Fibroblast of peridontal ligament (primary cell): ENCODE results near the gene PLCL1.
A peak's percentile ranks its signal among the peaks of the same experiment; 100 is the strongest.

Source experiments
- DNase-seq: peaks from one replicate; pipeline ENCODE4 v3.0.0-alpha.2; 2010; ENCODE audit errors: extremely low read depth

Gene PLCL1

DNA sequence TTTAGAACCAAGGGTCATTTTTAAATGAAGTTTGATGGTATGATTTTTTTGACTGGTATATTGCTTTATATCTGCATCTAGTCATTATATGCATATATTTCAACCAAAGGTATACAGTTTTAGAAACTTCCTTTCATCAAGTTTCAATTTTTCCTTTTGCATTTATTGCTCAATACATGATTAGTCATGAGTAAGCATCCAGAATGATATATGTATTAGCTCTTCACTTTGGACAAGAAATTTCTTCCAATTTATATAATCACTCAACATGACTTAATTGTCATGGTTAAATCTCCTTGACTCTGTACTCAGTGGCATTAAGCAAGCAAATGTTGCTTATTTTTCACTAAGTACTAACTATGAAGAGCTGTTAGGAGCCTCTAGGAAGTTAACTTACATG, 123.6 kb downstream of the PLCL1 start:
- DNase-seq, result no peak

DNA sequence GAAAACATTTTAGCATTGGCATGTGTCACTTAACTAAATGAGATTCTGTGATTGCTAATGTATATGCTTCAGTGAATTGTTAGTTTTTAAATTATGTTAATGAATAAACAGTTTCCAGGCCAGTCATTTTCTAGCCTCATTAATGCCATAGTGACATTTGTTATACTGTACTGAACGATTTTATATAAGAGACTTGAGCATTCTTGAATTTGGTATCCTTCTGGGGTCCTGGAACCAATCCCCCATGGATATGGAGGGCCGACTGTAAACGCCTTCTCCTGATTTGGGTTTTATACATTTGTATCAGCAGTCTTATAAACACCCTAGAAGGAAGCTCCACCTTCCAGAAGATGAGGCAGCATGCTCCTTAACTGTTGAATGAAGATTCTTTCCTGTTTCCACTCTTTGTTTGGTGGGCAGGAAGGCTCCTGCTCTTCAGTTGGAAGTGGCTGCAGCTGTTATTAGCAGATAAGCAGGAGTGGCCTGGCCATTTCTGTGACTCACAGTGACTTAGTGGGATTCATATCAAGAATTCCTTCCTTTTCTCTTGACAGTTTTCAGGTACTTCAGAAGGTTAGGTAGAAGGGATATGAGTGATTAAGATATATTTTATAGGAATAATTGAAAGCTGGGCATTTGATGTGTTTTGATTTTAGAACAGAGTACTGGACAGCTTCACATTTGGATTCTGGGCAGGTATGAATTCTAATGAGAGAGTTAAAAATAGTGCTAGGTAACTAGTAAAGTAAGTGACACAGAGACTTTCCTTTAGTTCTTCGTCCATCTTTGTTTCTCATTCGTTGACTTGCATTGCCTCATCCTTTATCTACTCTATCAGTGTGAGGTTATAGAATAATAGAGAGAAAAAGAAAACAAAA, 124.9 kb downstream of the PLCL1 start:
- no peak for DNase-seq

DNA sequence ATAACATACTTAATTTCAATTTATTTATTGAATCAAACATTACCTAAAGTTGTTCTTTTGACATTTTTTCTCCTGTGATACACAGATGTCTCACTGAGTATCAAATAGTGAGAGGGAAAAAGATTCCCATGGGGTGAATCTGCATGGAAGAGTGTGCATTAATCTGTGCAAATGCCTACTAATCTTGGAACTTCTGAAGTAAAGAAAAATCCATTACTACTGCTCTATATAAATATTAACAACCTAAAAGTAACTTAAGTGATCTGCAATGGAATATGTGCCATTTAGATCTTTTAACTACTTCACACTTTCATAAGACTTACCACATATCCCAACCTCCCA, 125.5 kb downstream of the PLCL1 start:
- DNase-seq, result no peak

DNA sequence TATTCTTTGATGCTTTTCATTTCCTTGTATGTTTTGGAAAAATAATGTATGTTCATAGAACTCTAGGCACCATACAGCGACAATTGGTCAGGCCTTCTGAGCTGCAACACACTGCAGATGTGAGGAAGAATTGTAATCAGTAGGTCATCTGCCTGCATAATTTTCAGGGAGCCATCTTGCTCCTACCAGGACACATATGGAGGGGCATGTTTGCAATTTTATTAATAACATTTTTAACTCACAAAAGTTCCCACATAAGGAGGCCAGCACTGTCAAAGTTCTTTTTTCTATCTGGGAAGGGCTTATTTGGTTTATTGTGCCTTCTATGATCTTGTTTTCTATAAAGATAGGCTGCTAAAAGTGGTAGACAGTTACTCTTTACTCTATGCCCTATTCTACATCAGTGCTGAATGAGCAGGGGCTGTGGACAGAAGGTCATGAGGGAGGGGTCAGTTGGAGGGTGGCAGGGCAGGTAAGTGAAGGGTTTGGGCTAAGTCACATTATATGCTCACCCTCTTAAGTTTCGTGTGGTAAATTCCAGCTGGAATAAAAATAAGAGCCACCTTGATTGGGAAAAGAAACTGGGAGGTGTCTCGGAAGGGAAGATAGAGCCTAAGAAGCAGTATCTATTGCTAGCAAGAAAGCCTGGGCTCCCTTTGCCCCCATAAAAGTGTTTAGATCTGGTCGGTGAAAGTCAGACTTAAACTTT, 126.3 kb downstream of the PLCL1 start:
- DNase-seq, result no peak

DNA sequence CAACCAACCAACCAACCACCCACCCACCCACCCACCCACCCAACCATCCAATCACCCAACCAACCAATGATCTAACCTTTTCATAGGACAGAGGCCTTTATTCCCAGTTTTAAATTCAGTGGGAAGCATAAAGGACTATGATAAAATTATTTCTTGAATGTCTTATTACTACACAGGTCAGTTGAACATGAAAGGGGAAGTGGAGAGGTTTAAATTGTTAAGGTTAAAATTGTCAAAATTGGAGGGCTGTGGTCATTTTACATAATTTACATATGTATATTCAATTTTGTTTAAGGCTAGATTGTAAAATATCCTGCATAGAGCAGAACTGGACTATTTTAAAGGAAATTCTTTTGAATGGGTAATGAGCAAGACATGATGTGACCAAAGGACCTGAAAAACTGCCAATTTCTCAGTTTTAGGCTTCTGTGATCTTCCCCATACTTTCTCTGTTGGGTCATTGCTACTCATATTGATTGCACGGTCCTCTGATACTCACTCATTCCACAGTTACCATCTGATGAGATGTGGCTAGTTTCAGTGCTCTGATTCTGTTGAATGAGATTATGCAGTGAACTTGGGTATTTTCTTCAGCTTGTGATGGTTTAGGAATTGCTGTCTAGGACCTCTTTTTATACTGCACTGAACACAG, 127.4 kb downstream of the PLCL1 start:
- DNase-seq, result peak; percentile 47

DNA sequence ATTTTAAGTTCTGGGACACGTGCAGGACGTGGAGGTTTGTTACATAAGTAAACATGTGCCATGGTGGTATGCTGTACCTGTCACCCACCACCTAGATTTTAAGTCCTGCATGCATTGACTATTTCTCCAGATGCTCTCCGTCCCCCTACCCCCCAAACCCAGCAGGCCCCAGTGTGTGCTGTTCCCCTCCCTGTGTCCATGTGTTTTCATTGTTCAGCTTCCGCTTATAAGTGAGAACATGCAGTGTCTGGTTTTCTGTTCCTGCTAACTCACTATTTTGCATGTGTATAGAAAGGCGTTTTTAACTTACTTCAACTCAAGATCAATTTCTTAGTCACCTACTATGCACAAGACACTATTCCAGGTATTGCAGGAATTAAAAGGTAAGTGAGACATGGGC, 128.0 kb downstream of the PLCL1 start:
- DNase-seq, result no peak

DNA sequence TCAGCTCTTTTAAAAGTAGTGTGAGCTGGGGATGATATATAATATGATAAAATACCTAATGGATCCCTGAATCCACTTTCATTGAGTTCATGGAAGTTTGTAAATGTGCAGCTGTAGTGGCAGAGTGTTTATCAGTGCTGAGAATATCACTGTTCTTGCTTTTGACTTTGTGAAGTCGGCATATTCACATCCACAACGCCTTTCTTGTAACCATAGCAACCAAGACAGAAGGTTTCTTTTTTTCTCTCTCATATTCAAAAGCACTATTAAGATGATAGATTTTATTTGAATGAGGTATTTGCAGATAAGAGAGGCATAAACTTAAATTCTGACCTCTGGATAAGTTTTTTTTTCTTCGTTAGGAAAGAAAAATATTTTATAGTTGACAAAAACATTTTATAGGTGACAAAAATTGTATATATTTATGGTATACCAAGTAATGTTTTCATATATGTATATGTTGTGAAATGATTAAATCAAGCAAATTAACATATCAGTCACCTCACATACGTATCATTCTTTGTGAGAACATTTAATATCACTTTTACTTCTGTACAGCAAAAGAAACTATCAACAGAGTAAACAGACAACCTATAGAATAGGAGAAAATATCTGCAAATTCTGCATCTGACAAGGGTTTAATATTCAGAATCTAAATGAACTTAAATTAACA, 130.0 kb downstream of the PLCL1 start:
- no peak for DNase-seq

DNA sequence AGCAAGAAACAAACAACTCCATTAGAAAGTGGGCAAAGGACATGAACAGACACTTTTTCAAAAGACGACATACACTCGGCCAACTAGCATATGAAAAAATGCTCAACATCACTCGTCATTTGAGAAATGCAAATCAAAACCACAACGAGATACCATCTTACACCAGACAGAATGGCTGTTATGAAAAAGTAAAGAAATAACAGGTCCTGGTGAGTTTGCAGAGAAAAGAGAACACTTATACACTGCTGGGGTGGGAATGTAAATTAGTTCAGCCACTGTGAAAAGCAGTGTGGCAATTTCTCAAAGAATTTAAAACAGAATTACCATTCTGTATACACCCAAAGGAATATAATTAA, 130.5 kb downstream of the PLCL1 start:
- no peak for DNase-seq

DNA sequence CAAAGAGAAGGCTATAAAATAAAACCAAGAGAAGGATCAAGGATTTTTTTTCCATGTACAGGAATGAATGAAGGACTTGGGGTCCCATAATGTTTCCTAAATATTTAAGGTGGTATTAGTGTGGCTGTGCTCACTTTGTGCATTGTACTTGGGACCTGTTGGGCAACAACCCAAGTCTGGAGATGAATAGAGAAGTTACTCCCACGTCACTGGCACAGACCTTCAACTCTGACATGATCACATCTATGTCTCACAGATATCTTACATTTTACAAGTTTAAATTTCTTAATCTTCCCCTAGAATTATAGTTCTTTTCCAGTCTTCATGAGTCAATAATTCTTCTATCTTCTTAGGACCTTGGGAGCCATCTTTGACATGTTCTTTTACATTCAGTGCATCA, 133.4 kb downstream of the PLCL1 start:
- no peak for DNase-seq

DNA sequence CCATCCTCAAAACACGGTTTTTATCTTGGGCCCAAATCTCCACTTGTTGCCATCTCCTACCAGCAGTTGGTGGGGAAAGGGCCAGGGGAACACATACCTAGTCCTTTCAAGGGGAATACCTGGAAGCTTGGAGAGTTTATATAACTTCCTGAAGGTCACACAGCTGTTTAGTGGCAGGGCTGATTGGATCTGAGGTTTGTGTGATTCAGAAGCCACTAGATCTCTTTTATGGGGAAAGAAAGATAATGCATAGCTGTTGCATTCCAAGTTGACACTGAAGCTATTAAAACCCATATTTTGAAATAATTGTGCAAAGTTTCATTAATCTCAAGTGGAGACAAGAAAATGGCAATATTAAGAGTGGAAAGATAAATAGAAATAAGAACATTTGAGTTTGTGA, 134.2 kb downstream of the PLCL1 start:
- no peak for DNase-seq

DNA sequence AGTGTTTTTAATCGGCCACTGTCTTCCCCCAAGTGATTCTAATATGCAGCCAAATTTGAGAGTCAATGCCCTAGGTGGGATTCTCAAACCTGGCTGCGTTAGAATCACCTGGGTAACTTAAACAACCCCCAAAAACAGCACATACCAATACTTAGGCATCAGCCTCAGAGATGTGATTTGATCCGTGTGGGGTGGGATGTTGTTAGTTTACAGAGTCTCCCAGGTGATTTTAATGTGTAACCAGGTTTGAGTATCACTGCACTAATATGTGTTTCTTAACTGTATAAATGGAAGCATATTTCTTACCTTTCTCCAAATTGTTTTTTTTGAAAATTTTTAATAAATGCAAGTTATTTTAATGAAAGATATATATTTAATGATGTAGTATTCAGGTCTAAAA, 135.4 kb downstream of the PLCL1 start:
- DNase-seq, result no peak

DNA sequence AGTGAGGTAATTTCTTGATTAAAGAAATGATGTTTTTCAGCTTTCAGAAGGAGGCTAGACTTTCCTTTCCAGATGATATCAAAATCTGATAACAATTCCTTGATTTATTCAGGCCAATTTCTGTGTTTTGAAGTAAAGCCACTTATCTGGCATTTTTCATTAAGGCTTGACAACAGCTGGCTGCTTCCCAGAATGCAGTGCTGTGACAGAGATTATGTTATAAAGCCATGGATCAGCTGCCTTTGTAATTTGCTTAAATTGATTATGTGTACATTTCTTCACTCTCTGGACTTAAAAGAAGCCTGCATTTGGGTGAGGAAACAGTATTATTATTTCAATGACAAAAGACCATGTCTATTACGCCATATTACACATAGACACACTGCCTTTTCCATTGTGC, 136.0 kb downstream of the PLCL1 start:
- DNase-seq, result no peak

DNA sequence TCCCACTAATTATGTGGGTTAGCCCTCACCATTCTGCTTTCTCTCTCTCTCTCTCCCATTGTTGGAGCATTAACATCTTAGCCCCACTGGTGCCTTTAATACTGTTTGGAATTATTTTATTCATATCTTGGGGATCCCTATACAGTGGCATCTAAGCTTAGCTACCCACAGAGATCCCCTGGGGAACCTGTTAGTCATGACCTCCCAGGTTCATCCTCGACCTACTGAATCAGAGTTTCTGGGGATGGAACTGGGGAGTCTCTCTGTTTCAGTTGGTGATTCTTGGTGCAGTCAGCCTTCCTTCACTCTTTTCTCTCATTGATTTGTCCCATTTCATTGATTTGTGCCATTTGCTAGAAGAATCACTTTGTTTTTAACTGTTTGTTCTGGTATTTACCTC, 137.3 kb downstream of the PLCL1 start:
- no peak for DNase-seq

DNA sequence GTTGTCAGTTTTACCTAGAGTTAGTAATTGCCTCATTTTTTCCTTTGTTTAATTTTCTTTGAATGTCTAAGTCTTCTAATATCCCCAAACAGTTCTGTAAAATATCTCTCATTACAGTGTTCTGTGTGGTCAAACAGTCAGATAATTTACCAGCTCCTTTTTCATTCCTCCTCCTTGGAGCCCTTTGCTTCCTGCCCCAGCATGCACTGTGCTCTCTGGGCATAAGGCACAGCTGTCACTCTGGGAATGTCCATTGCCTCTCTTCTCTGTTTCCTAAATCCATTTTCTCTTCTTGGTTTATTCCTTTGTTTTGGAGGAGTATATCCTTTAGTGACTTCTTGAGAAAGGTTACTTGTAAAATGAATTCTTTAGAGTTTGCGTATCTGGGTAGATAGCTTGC, 139.3 kb downstream of the PLCL1 start:
- no peak for DNase-seq

DNA sequence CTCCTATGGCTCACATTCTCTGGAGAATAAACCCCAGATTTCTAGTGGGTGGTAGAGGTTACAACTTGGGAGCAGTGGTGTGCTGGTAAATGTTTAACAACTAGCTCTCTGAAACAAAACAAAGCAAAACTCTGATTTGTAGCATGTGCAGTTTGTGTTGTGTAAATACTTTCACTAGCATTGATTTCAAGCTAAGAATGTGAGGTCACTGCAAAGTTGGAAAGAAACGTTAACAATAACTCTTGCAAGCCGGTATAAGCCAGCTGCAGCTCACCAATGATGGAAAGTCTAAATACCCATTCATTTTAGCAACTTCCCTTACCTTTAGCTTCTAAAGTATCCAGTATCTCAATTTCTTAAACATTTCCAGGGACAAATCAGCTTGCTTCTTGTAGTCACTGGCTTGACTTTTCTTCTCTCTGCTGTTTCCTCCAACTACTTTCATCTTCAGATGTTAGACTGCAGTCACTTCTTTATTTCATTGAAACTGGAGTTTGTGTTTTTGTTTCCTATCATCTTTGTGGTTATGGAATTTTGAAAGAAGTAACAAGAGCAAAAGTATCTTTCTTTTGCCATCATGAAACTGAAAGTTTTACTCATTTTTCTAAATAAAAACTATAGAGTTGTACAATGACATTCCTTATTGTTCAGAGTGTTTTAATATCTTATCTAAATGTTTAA, 140.2 kb downstream of the PLCL1 start:
- peak; percentile 23 for DNase-seq

DNA sequence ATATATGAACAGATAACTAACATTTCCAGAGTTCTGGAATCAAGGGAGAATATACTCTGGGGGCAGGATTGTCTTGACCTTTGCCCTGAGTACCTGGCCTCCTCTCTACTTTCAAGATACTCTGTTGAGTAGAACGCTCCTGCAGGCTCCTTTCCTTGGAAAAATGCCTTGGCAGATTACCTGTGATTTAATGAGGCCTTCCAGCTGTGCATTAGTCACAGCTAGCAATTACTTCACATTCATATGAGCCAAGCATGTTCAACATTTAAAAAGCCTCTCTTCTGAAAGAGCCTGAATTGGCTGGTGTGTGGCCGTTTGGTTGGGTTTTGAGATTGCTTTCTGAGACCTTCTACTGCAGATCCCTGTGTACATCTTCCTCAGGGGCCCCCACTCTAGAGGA, 142.2 kb downstream of the PLCL1 start:
- DNase-seq, result no peak

DNA sequence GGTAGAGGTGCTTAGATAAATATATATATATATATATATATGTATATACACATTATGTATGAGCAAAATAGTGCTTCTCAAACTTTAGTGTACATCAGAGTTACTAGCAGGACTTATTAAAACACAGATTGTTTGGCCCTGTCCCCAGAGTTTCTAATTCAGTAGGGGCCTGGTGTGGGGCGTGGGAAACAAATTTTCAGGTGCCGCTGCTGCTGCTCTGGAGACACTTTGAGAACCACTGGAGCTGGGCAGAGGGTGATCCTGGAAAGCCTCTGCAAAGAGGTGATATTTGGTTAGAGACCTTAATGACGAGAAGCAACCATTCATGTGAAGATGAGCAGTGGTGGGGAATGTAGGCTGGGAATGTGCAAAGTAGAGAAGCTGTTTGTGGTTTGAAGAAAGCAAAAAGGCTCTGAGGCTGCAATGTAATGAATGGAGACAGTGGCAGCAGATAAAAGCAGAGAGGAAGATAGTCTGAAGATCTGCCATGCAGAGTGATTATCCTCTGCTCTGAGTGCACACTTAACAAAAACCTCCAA, 142.9 kb downstream of the PLCL1 start:
- DNase-seq, result no peak

DNA sequence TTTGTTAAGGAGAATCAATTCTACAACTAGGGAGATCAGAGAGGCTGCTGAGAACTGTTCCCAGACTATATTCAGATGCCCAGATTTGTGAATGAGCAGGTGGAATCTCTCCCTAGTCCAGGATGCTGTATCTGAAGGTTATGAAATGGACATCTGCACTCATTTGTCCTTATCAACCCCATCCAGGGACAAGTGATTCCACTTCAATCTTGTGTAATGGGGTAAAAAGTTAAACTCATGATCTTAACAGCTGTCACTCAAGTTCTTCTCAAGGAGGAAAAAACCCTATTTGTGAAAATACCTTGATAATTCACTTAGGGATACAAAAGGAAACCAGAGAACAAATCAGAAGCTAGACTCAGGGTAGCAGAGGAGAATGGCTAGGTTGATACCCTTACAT, 144.8 kb downstream of the PLCL1 start:
- DNase-seq, result no peak

DNA sequence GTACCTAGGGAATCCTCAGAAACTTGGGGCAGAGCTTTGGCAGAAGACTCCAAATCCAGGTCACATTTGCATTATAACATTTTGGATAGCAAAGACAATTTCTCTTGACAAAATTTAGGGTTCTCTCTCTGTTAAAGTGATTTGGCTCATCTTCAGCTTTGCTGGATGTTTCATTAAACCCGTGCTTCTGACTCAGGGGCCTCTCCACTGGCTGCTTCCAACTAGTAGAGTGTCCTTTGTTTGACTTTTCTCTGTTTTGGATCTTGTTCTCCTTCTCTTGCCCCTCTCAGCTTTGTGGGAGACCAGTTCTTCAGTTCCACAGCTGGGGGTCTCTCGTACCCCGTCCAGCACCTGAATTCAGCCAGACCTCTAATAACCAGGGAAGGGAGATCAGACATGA, 145.6 kb downstream of the PLCL1 start:
- no peak for DNase-seq

DNA sequence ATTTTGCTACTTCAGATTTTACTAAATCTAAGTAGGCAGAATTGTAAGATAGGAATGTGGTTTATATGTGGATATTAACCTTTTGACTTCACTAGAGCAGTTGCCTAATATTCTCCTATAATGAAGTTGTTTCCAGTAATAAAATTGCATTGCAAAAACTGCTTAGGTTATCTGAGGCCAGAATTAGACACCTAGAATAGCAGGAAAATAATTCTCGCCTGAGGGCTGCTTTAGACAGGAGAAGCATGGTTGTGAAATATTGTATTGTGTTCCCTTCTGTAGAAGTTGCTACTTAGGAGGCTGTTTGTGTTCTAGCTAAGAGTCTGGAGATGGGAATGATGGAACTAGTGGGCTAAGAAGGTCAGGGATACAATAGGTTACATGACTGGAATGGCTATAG, 146.3 kb downstream of the PLCL1 start:
- no peak for DNase-seq

DNA sequence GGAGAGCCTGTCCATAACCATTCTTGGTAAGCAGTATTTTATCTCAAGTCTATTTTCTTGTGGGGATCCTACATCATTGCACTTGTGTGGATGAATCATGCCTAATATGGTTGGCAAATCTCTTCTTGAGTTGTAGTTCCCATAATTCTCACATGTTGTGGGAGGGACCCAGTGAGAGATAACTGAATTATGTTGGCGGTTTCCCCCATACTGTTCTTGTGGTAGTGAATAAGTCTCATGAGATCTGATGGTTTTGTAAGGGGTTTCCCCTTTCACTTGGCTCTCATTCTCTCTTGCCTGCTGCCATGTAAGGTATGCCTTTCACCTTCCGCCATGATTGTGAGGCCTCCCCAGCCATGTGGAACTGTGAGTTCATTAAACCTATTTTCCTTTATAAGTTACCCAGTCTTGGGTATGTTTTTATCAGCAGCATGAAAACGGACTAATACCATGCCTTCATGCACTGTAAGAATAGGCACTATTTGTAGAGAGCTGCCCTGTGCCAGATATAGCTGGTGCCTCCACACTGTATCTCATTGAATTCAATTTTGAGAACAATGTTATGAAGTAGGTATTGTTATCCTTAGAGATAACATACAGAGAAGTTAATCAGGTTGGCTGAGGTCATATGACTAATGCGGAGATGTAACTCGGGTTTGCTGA, 148.3 kb downstream of the PLCL1 start:
- DNase-seq, result no peak
